HepG2 (cell line): ENCODE measurements around the gene ABCC12. TPM values are rescaled to one million over a fixed set of nuclear protein-coding genes. Genes with fewer than 3 reads are reported as not detected.

Source experiments
- ATAC-seq: fragments of 200-7000 bp; cut with Tn5 transposase; 3 replicates; pipeline ENCODE4 v1.9.1; 2020; ENCODE audit warnings: mild to moderate bottlenecking, moderate library complexity
- BruUV-seq: library from RNA; stranded (reverse); fragments of 400-500 nt; replicated peaks from 2 replicates; lab custom pipeline; 2021; lab: Mats Ljungman, UMichigan
- CTCF ChIA-PET: fragments of 300-600 bp; formaldehyde crosslinking; extraction: SDS; loops from one replicate; lab custom pipeline; 2021; ENCODE audit warnings: low total read pairs, inconsistent platforms, low intra/inter-chr PET ratio; lab: Yijun Ruan, JAX
- POLR2A ChIA-PET: fragments of 350-600 bp; sonication (Branson Sonifier 250); formaldehyde crosslinking; loops from one replicate; lab custom pipeline; 2020; ENCODE audit warnings: antibody characterized with exemption, inconsistent platforms; lab: Yijun Ruan, JAX
- DNase-seq: peaks from one replicate; pipeline ENCODE4 v3.0.0-alpha.2; 2015; ENCODE audit warnings: low spot score
- FAIRE-seq: peaks from 3 replicates; lab custom pipeline; 2011; peaks lifted over from hg19 to GRCh38; lab: Jason Lieb, UNC
- H2AFZ ChIP-seq: one replicate; pipeline ENCODE4 v1.6.1; 2011; ENCODE audit warnings: low read length, inconsistent platforms
- H3K27ac ChIP-seq: fragments of 300-600 bp; 3 replicates; pipeline ENCODE4 v1.8.0; 2011; ENCODE audit warnings: mixed run types, mild to moderate bottlenecking, mixed read lengths, low read length, inconsistent platforms; ENCODE audit not compliant: insufficient read depth; ENCODE audit errors: extremely low read length
- H3K27me3 ChIP-seq, 2 experiments: fragments of 200-600 bp in 1 of 2; 2 replicates in 1 of 2; 3 replicates in 1 of 2; pipeline versions ENCODE4 v1.6.0 to v1.8.0; 2011; ENCODE audit warnings: low read length in 2 of 2, mild to moderate bottlenecking in 2 of 2, moderate library complexity in 2 of 2, inconsistent platforms in 1 of 2; ENCODE audit not compliant: insufficient read depth in 2 of 2, control insufficient read depth in 1 of 2
- H3K36me3 ChIP-seq, 2 experiments: fragments of 200-600 bp in 1 of 2; replicated peaks in 1 of 2; 2 replicates in 1 of 2; 3 replicates in 1 of 2; pipeline versions ENCODE4 v1.5.1 to v1.8.0; 2011; ENCODE audit warnings: low read length in 2 of 2, inconsistent platforms in 1 of 2; ENCODE audit not compliant: insufficient read depth in 2 of 2, control insufficient read depth in 1 of 2
- H3K4me1 ChIP-seq: 2 replicates; pipeline ENCODE4 v1.5.1; 2012; ENCODE audit warnings: low read length, inconsistent platforms; ENCODE audit not compliant: insufficient read depth
- H3K4me2 ChIP-seq: 2 replicates; pipeline ENCODE4 v1.6.0; 2011; ENCODE audit warnings: low read depth, low read length, inconsistent platforms
- H3K4me3 ChIP-seq, 3 experiments: fragments of 200-600 bp in 1 of 3; sonication (generic), shearing (Covaris generic) in 1 of 3; replicated peaks in 1 of 3; 2 replicates each; pipeline ENCODE4 v1.5.1; 2011 to 2016; ENCODE audit warnings: low read length in 3 of 3, inconsistent platforms in 2 of 3, low read depth in 2 of 3, mild to moderate bottlenecking in 2 of 3, control low read depth in 1 of 3, mixed read lengths in 1 of 3; ENCODE audit not compliant: insufficient read depth in 1 of 3
- H3K79me2 ChIP-seq: one replicate; pipeline ENCODE4 v1.6.1; 2011; ENCODE audit warnings: low read length, inconsistent platforms; ENCODE audit not compliant: insufficient read depth
- H3K9ac ChIP-seq: 2 replicates; pipeline ENCODE4 v1.6.0; 2011; ENCODE audit warnings: mild to moderate bottlenecking, low read depth, low read length, inconsistent platforms; ENCODE audit not compliant: insufficient read depth
- H3K9me3 ChIP-seq: 2 replicates; pipeline ENCODE4 v1.5.1; 2012; ENCODE audit warnings: mild to moderate bottlenecking, low read length
- H4K20me1 ChIP-seq: 2 replicates; pipeline ENCODE4 v1.6.0; 2011; ENCODE audit warnings: inconsistent platforms, mild to moderate bottlenecking, low read length, moderate library complexity; ENCODE audit not compliant: insufficient read depth
- CENPX ChIP-seq: sonication (generic); formaldehyde crosslinking; IDR thresholded peaks from 2 replicates; pipeline ENCODE4 v1.9.0; 2021; ENCODE audit warnings: mild to moderate bottlenecking, missing genetic modification reagents, moderate library complexity
- HMGA1 ChIP-seq: sonication (generic); formaldehyde crosslinking; conservative IDR thresholded peaks from 2 replicates; pipeline ENCODE4 v1.4.0; 2020; ENCODE audit warnings: missing genetic modification reagents
- KLF6 ChIP-seq: IDR thresholded peaks from 2 replicates; pipeline ENCODE4 v1.8.0; 2016; ENCODE audit warnings: missing biosample characterization, missing genetic modification reagents
- POGK ChIP-seq: sonication (generic); formaldehyde crosslinking; conservative IDR thresholded peaks from 2 replicates; pipeline ENCODE4 v1.8.0; 2022; ENCODE audit warnings: mild to moderate bottlenecking, moderate library complexity, missing genetic modification reagents
- SMARCC2 ChIP-seq: fragments of 450-650 bp; IDR thresholded peaks from 2 replicates; pipeline ENCODE4 v1.6.1; 2017; ENCODE audit warnings: antibody characterized with exemption, mild to moderate bottlenecking
- SP1 ChIP-seq, 2 experiments: fragments of 450-650 bp in 1 of 2; sonication (generic) in 1 of 2; formaldehyde crosslinking in 1 of 2; IDR thresholded peaks; 2 replicates each; pipeline versions ENCODE4 v1.4.0 to v1.6.1; 2016 to 2020; ENCODE audit warnings: missing genetic modification reagents in 1 of 2
- SUZ12 ChIP-seq: fragments of 150-350 bp; IDR thresholded peaks from 2 replicates; pipeline ENCODE4 v1.6.1; 2014; ENCODE audit warnings: low read depth, low read length
- TCF12 ChIP-seq, 2 experiments: fragments of 450-650 bp in 1 of 2; sonication (generic) in 1 of 2; formaldehyde crosslinking in 1 of 2; IDR thresholded peaks; 2 replicates each; pipeline versions ENCODE4 v1.6.1 to v1.8.0; 2017 to 2022; ENCODE audit warnings: antibody characterized with exemption in 1 of 2, mild to moderate bottlenecking in 1 of 2, missing genetic modification reagents in 1 of 2, moderate library complexity in 1 of 2
- TFDP2 ChIP-seq: sonication (generic); formaldehyde crosslinking; IDR thresholded peaks from 2 replicates; pipeline ENCODE4 v1.4.0; 2020; ENCODE audit warnings: missing genetic modification reagents
- ZMYM3 ChIP-seq: sonication (generic); formaldehyde crosslinking; IDR thresholded peaks from 2 replicates; pipeline ENCODE4 v1.5.1; 2020; ENCODE audit warnings: mild to moderate bottlenecking, missing genetic modification reagents
- ZNF34 ChIP-seq: sonication (generic); formaldehyde crosslinking; IDR thresholded peaks from 2 replicates; pipeline ENCODE4 v1.4.0; 2020; ENCODE audit warnings: mild to moderate bottlenecking, missing genetic modification reagents, borderline replicate concordance
- ZNF660 ChIP-seq: sonication (generic); formaldehyde crosslinking; IDR thresholded peaks from 2 replicates; pipeline ENCODE4 v1.5.1; 2020; ENCODE audit warnings: mild to moderate bottlenecking, low read depth, missing genetic modification reagents, borderline replicate concordance
- WGBS: methylation state at CpG from one replicate; pipeline ENCODE4 v1.1.6; 2017; ENCODE audit warnings: low lambda C conversion rate; 5-methylcytosine and 5-hydroxymethylcytosine counted together
- in situ Hi-C: cut with HindIII; loops from 2 replicates; pipeline ENCODE4 v1.10.0; 2017; ENCODE audit warnings: low pct_unique_long_range_greater_than_20kb; ENCODE audit not compliant: extremely low pct_ligation_motif_present
- intact Hi-C: fragments of 100-400 bp; cut with micrococcal nuclease; formaldehyde crosslinking; loops from one replicate; pipeline ENCODE4 v1.10.0; 2022; ENCODE audit not compliant: unreplicated experiment
- polyA plus RNA-seq, 8 experiments: library from polyadenylated mRNA; depleted of rRNA in 3 of 8; stranded (reverse) in 7 of 8; unstranded in 1 of 8; fragments of >200 nt; fragmentation: Illumina TruSeq in 4 of 8; extraction: Trizol in 4 of 8; gene quantifications; 2 replicates each; pipeline versions ENCODE4 v1.2.1 to v1.2.3, GENCODE V29; 2011 to 2016; ENCODE audit warnings: low read depth in 4 of 8, missing spikeins in 1 of 8, mixed read lengths in 1 of 8; ENCODE audit not compliant: insufficient read depth in 1 of 8
- total RNA-seq, 5 experiments: library from RNA; depleted of rRNA; stranded (reverse); fragments of >200 nt; fragmentation: Illumina TruSeq; extraction: Trizol; gene quantifications; 2 replicates each; pipeline ENCODE4 v1.2.3, GENCODE V29; 2016; ENCODE audit warnings: low read depth in 1 of 5
- TF ChIP-seq, protein P1 (sequence below): sonication (generic); formaldehyde crosslinking; IDR thresholded peaks from 2 replicates; pipeline ENCODE4 v1.8.0; 2022; ENCODE audit warnings: low read depth, missing genetic modification reagents
- TF ChIP-seq, protein P2 (sequence below), 2 experiments: sonication (generic) in 1 of 2; formaldehyde crosslinking in 1 of 2; IDR thresholded peaks; 2 replicates each; pipeline versions ENCODE4 v1.4.0 to v1.6.1; 2016 to 2020; ENCODE audit warnings: borderline replicate concordance in 1 of 2, low read depth in 1 of 2, mild to moderate bottlenecking in 1 of 2, missing genetic modification reagents in 1 of 2

Gene ABCC12
- total and polyA plus RNA-seq, 2 of the 13 experiments (the other 11 are each of a cell fraction or from before 2014, with no cell fraction given) = not detected

DNA sequence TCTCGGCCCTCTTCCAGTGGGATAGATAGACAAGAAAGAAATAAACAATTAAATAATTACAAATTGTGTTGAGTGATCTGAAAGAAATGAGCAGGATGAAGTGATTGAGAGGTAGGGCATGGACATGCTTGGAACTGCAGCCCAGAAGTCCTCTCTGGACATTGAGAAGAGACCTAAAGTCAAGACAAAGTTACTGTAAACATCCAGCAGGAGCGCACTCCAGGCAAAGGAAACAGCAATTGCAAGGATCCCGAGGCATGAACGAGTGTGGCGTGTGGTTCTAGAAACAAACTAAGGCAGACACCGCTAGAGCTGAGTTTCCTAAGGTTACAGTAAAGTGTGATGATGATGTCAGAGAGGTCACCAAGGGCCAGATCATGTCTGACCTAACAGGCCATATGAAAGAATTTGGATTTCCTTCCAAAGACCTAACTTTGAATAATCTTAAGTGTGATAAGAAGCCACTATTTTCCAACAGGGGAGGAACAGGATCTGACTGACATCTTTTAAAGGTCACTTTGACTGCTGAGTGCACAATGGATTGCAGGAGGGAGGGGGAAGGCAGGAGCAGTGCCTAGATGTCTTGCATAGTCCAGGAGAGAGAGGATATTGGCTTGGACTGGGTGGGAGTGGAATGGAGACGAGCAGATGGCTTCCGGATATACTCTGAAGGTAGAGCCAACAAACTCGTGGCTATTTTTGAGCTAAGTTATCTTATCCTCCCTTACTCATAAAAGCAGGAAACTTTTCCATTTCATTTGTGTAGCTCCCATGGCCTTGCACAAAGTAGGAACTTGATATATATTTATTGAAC is 19.0 kb downstream of the ABCC12 start:
- no peak overlapping the region for H3K27ac ChIP-seq
- H3K4me3 ChIP-seq = no peak overlapping the region
- no peaks in the 10 kb centered on the region for H3K9me3 ChIP-seq
- H3K4me1 ChIP-seq = no peaks in the 10 kb centered on the region
- WGBS = 36% methylated on average over 9 of the region's 9 CpGs
- intact Hi-C loops (no loop called here), in situ Hi-C loops (no loop called here)
- no peak overlapping the region for H2AFZ ChIP-seq
- H4K20me1 ChIP-seq = no peaks in the 10 kb centered on the region
- no peak overlapping the region for H3K9ac ChIP-seq
- CTCF ChIA-PET = no interaction called here
- peaks cover 0 to 11% of the 10 kb centered on the region in 2 experiments; a peak in 2 of 5 replicates for H3K27me3 ChIP-seq
- ATAC-seq = peak; percentile 56; the same call in 2 of the 3 replicates
- POLR2A ChIA-PET = no interaction called here
- no peak for DNase-seq
- no peaks in the 10 kb centered on the region for H3K79me2 ChIP-seq
- no peaks in the 10 kb centered on the region for H3K36me3 ChIP-seq
- H3K4me2 ChIP-seq = no peak overlapping the region
- no TSS peak for BruUV-seq
- FAIRE-seq = no peak
- TF ChIP-seq, protein P1, sequence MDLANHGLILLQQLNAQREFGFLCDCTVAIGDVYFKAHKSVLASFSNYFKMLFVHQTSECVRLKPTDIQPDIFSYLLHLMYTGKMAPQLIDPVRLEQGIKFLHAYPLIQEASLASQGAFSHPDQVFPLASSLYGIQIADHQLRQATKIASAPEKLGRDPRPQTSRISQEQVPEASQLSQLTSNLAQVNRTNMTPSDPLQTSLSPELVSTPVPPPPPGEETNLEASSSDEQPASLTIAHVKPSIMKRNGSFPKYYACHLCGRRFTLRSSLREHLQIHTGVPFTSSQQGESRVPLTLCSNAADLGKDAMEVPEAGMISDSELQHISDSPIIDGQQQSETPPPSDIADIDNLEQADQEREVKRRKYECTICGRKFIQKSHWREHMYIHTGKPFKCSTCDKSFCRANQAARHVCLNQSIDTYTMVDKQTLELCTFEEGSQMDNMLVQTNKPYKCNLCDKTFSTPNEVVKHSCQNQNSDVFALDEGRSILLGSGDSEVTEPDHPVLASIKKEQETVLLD (CRISPR knock-in tag) = no peak
- TF ChIP-seq TFDP2 (CRISPR knock-in tag) (no peak), ZNF34 (no peak), SMARCC2 (no peak), CENPX (CRISPR knock-in tag) (no peak), POGK (no peak), HMGA1 (no peak), ZMYM3 (CRISPR knock-in tag) (no peak), KLF6 (CRISPR knock-in tag) (no peak), SUZ12 (no peak), SP1 (IDR thresholded peaks at IDR 0.05) (no peak), SP1 (CRISPR knock-in tag; IDR thresholded peaks at IDR 0.05) (no peak), ZNF660 (CRISPR knock-in tag) (no peak), TCF12 (IDR thresholded peaks at IDR 0.05) (no peak), TCF12 (CRISPR knock-in tag; IDR thresholded peaks at IDR 0.05) (no peak)
- TF ChIP-seq, protein P2, sequence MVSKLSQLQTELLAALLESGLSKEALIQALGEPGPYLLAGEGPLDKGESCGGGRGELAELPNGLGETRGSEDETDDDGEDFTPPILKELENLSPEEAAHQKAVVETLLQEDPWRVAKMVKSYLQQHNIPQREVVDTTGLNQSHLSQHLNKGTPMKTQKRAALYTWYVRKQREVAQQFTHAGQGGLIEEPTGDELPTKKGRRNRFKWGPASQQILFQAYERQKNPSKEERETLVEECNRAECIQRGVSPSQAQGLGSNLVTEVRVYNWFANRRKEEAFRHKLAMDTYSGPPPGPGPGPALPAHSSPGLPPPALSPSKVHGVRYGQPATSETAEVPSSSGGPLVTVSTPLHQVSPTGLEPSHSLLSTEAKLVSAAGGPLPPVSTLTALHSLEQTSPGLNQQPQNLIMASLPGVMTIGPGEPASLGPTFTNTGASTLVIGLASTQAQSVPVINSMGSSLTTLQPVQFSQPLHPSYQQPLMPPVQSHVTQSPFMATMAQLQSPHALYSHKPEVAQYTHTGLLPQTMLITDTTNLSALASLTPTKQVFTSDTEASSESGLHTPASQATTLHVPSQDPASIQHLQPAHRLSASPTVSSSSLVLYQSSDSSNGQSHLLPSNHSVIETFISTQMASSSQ (IDR thresholded peaks at IDR 0.05; ENCODE audit: low read depth) = no peak
- TF ChIP-seq, protein P2 (CRISPR knock-in tag; IDR thresholded peaks at IDR 0.05; ENCODE audit: borderline replicate concordance) = no peak
